Body of pancreas (tissue), 4 donors: Measurements from ENCODE around the gene CDHR5. TPM values are rescaled to one million over a fixed set of nuclear protein-coding genes. Genes with fewer than 3 reads are reported as not detected.
A peak's percentile ranks its signal among the peaks of the same experiment; 100 is the strongest.
"Not testable (repeated sequence)": the region's sequence is repeated elsewhere in the genome, so short reads cannot be mapped to it uniquely, and the experiment has no call there.

Experiments used
- ATAC-seq: fragments of 150-250 bp; one replicate; pipeline ENCODE4 v1.9.1; 2016
- DNase-seq, 4 donors: peaks; one replicate each; pipeline ENCODE4 v3.0.0-alpha.2; 2019
- H3K27ac ChIP-seq, 4 donors: fragments of 200-600 bp; sonication (generic); 1 replicate in 3 of 4; 2 replicates in 1 of 4; pipeline versions ENCODE4 v1.5.1 to v1.6.1; 2016 to 2019; ENCODE audit warnings: mild to moderate bottlenecking in 1 of 4, mixed read lengths in 1 of 4, moderate library complexity in 1 of 4
- H3K27me3 ChIP-seq, 2 donors: fragments of 200-600 bp; sonication (generic); one replicate each; pipeline ENCODE4 v1.6.0; 2016; ENCODE audit warnings: mild to moderate bottlenecking in 1 of 2
- H3K36me3 ChIP-seq, 2 donors: fragments of 200-600 bp; sonication (generic); replicated peaks in 1 of 2; 2 replicates each; pipeline ENCODE4 v1.5.1; 2016; ENCODE audit warnings: low read depth in 2 of 2; ENCODE audit not compliant: insufficient read depth in 1 of 2
- H3K4me1 ChIP-seq: fragments of 200-600 bp; sonication (generic); one replicate; pipeline ENCODE4 v1.6.0; 2016
- H3K4me3 ChIP-seq, 2 donors: fragments of 200-600 bp; sonication (generic); 1 replicate in 1 of 2; 2 replicates in 1 of 2; pipeline ENCODE4 v1.5.1; 2016 to 2019
- H3K9me3 ChIP-seq, 3 donors: fragments of 200-600 bp; sonication (generic); 1 replicate in 2 of 3; 2 replicates in 1 of 3; pipeline ENCODE4 v1.5.1; 2016
- CTCF ChIP-seq, 7 experiments: fragments of 450-650 bp in 4 of 7; fragments of 200-600 bp in 3 of 7; sonication (generic) in 3 of 7; IDR thresholded peaks; one replicate each; pipeline ENCODE4 v1.5.1; 2016 to 2019; ENCODE audit warnings: antibody characterized with exemption in 7 of 7
- POLR2A ChIP-seq, 3 donors: fragments of 450-650 bp; IDR thresholded peaks; one replicate each; pipeline ENCODE4 v1.6.1; 2016; ENCODE audit warnings: antibody characterized with exemption in 3 of 3, mild to moderate bottlenecking in 2 of 3
- WGBS, 2 donors: methylation state at CpG; one replicate each; pipeline ENCODE4 v1.1.5; 2017; 5-methylcytosine and 5-hydroxymethylcytosine counted together
- intact Hi-C: fragments of 100-400 bp; cut with DNase I; formaldehyde crosslinking; loops from one replicate; pipeline ENCODE4 v1.15.1; 2023
- total RNA-seq, 2 donors: library from RNA; depleted of rRNA; stranded (reverse); fragments of >200 nt; gene quantifications; one replicate each; pipeline ENCODE4 v1.1.0, GENCODE V29; 2016

The CDHR5 gene
- total RNA-seq, 2 donors from 2014 or later, result 14.5 TPM; not detected in 1

- no peaks in the 10 kb centered on the region for H3K27me3 ChIP-seq
- intact Hi-C loops, result loop anchor here (5.0 kb wide), 1 partner anchor 67 kb away; no protein-coding TSS in a partner anchor
- H3K4me3 ChIP-seq, result no peak overlapping the region
- TF ChIP-seq CTCF (IDR thresholded peaks at IDR 0.05) (no peak), POLR2A (IDR thresholded peaks at IDR 0.05) (no peak)
- peaks cover 0 to 5% of the 10 kb centered on the region in 2 donors for H3K36me3 ChIP-seq
- WGBS, 2 donors, result 32 to 41% methylated on average over 14 to 30 of the region's 30 CpGs
- ATAC-seq, result peak; percentile 81
- H3K27ac ChIP-seq, result peak overlapping the region in 1 of 4 donors; percentile 28
- H3K9me3 ChIP-seq, result no peaks in the 10 kb centered on the region
- peak in 3 of 4 donors; percentile 44 to 53 (median 48) for DNase-seq
- H3K4me1 ChIP-seq, result peaks cover 10% of the 10 kb centered on the region
These were observed 30.4 kb upstream of the CDHR5 start for GRCh38 chr11:655036-655726.

GRCh38 chr11:654444-654843 is 29.7 kb upstream of the CDHR5 start:
- intact Hi-C loops, H3K27me3 ChIP-seq, H3K9me3 ChIP-seq, DNase-seq, H3K4me3 ChIP-seq, H3K36me3 ChIP-seq, H3K27ac ChIP-seq, ATAC-seq: not testable (repeated sequence)
- 94 to 97% methylated on average over 6 to 12 of the region's 12 CpGs for WGBS, 2 donors
- peaks cover 10% of the 10 kb centered on the region for H3K4me1 ChIP-seq

GRCh38 chr11:653837-654236 is 29.1 kb upstream of the CDHR5 start:
- TF ChIP-seq POLR2A (IDR thresholded peaks at IDR 0.05) (no peak), CTCF (IDR thresholded peaks at IDR 0.05) (no peak)
- H3K27me3 ChIP-seq, result no peaks in the 10 kb centered on the region
- H3K27ac ChIP-seq, result no peak overlapping the region
- DNase-seq, result no peak
- ATAC-seq, result no peak
- no peaks in the 10 kb centered on the region for H3K9me3 ChIP-seq
- 86 to 93% methylated on average over 6 to 14 of the region's 15 CpGs for WGBS, 2 donors
- peaks cover 0 to 5% of the 10 kb centered on the region in 2 donors for H3K36me3 ChIP-seq
- intact Hi-C loops, result no loop called here
- peaks cover 10% of the 10 kb centered on the region for H3K4me1 ChIP-seq
- no peak overlapping the region for H3K4me3 ChIP-seq

GRCh38 chr11:653136-653535 is 28.4 kb upstream of the CDHR5 start:
- intact Hi-C loops, H3K4me3 ChIP-seq, DNase-seq, ATAC-seq, H3K36me3 ChIP-seq, H3K9me3 ChIP-seq, H3K27ac ChIP-seq, H3K27me3 ChIP-seq: not testable (repeated sequence)
- 86 to 93% methylated on average over 14 of the region's 14 CpGs for WGBS, 2 donors
- peaks cover 10% of the 10 kb centered on the region for H3K4me1 ChIP-seq

GRCh38 chr11:650482-650881 is 25.7 kb upstream of the CDHR5 start:
- Histone ChIP-seq H3K27me3 (no peaks in the 10 kb centered on the region), H3K4me1 (peaks cover 9% of the 10 kb centered on the region), H3K27ac (no peak overlapping the region), H3K4me3 (no peak overlapping the region), H3K9me3 (no peaks in the 10 kb centered on the region), H3K36me3 (peaks cover 0 to 2% of the 10 kb centered on the region in 2 donors)
- TF ChIP-seq POLR2A (IDR thresholded peaks at IDR 0.05) (no peak), CTCF (IDR thresholded peaks at IDR 0.05) (no peak)
- intact Hi-C loops, result no loop called here
- ATAC-seq (no peak), DNase-seq (no peak)
- WGBS, 2 donors, result 97% methylated on average over 10 of the region's 10 CpGs

- H3K9me3 ChIP-seq, H3K27ac ChIP-seq, ATAC-seq, DNase-seq, H3K36me3 ChIP-seq, H3K4me3 ChIP-seq, H3K4me1 ChIP-seq, H3K27me3 ChIP-seq, intact Hi-C loops: not testable (repeated sequence)
- WGBS, 2 donors, result 51 to 69% methylated on average over 7 to 12 of the region's 14 CpGs
These were observed 23.0 kb upstream of the CDHR5 start for GRCh38 chr11:647672-648158.
